NCI-H82 treated with DMSO at 0.1 percent for 48 hours (cell line): ENCODE measurements around the gene NCS1.

Source experiments
- DNase-seq: peaks from one replicate; lab custom pipeline; 2025; ENCODE audit not compliant: unreplicated experiment; lab: John Stamatoyannopoulos, UW

Gene NCS1

DNA sequence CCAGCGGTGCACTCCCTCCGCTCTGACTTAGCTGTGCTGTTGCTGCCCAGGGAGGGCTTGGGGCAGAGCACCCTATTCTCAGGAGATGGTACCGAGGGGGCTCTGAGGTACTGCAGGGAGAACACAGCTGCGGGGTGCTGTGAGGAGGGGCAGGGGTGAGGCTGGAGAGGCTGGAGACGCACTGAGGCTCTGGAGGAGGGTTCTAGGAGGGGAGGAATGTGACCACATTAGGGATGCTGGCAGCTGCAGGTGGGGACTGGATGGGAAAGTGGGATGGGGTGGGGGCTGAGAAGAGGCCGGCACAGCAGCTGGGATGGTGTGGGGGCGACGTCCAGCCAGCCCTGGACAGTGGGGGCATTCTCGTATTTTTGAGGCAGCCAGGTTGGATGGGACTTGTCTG, 20.9 kb downstream of the NCS1 start:
- no peak for DNase-seq

GRCh38 chr9:130193531-130194377, 21.6 kb downstream of the NCS1 start:
- no peak for DNase-seq

DNA sequence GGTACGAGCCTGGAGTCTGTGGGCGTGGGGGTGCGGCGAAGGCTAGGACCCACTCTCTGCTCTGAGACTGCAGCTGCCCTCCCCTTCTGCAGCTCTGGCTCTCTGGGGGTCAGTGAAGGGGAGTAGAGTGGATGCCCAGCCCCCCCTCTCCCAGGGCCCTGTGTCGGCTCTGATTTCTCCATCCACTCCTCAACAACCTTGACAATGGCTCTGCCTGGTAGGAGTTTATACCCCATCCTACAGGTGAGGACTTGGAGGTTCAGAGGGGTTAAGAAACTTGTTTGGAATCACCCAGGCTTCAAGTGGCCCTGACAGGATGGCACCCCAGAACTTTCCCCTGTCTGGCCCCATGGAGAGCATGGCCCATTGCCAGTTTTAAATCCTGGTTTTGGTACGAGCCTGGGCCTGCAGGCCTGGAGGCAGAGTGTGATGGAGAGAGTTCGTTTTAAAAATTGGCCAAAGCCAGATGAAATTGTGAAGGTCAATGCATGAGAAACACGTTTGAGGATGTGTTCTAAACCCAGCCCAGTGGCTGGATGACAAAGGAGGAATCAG, 22.3 kb downstream of the NCS1 start:
- no peak for DNase-seq

DNA sequence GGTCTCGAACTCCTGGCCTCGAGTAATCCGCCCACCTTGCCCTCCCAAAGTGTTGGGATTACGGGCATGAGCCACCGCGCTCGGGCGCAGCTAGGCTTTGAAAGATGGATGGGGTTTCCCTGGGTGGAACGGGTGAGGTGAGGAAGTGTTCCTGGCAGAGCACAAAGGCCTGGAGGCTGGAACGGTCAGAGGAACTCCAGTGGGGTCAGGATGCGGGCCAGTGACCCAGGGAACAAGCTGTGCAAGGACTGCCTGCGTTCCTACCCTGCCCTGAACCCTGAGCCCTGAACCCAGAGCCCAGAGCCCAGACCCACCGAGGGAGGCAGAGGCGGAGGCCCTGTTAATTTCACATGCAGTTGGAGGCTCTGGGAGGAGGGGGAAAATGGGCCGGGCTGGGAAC, 23.4 kb downstream of the NCS1 start:
- no peak for DNase-seq

- DNase-seq, result no peak
Measured at GRCh38 chr9:130196643-130197042, 24.4 kb downstream of the NCS1 start.

GRCh38 chr9:130197386-130197785, 25.2 kb downstream of the NCS1 start:
- no peak for DNase-seq

DNA sequence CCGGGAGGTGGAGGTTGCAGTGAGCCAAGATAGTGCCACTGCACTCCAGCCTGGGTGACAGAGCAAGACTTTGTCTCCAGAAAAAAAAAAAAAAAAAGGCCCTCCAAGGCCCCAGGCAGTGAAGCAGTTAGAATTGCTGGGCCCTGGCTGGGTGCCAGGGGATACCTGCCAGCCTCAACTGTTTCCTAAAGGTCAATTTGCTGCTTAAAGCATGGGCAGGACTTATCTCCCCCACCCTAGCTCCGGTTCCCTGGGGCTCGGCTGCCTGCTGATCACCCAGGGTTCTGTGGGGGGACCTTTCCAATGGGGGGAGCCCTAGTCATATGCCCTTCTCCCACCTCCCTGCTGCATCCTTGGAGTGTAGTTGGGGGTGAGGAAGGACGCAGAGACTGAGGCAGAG, 25.7 kb downstream of the NCS1 start:
- no peak for DNase-seq

GRCh38 chr9:130198501-130199179, 26.4 kb downstream of the NCS1 start:
- no peak for DNase-seq

DNA sequence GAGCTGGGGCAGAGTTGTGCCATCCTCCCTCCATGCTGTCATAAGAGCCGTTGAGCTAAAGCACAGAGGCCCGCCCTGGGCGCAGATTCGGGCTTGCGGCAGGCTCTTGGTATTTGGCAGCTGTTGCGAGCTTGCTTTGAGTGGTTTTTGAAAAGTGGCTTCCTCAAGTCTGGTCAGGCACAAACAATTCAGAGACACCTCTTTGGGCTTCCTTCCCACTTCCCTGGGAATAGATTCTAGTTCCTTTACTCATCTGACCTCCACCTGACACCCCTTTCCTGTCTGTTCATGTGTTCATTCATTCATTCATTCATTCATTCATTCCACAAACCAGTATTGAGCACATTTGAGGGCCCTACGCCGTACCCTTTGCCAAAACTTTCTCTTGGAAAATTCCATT, 27.4 kb downstream of the NCS1 start:
- DNase-seq, result no peak

DNA sequence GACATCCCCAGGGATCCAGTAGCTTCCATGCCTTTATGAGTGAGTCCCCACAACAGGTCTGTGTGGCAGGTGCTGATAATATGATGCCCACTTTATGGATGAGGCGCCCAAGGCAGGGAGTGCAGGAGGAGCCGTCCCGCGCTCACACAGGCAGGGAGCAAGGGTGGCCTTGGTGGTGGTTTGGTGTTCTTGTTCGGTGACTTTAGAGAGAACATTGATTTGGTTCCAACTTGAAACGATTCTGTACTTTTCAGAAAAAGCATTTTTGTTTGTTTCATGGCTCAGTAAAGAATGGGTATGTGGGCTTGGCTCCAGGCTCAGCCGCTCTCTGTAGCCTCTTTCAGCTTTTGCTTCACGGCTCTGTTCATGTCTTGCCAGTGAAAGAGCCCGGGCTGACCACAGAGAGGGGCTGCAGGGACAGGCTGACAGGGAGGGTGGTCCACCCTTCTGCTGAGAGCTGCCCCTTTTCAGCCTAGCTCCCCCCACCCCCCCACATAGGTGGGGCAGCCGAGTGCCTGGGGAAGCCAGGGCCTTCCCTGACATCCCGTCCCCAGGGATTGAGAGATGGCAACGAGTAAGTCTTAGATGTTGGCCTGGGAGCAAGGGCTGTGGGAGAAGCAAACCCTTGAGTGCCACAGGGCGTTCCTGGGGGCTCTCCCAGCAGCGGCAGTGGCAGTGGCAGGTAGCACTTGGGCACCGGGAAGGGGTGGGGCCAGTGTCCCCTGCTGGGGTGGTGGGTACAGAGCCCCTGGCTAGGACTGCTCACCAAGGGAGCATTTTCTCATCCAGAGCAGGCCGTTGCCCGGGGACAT, 28.0 kb downstream of the NCS1 start:
- DNase-seq, result no peak

GRCh38 chr9:130201399-130201873, 29.2 kb downstream of the NCS1 start:
- no peak for DNase-seq

- DNase-seq, result no peak
Measured at GRCh38 chr9:130201974-130202373, 29.8 kb downstream of the NCS1 start.

GRCh38 chr9:130204341-130204740, 32.1 kb downstream of the NCS1 start:
- no peak for DNase-seq

GRCh38 chr9:130204959-130205358, 32.8 kb downstream of the NCS1 start:
- no peak for DNase-seq

- DNase-seq, result no peak
Measured at GRCh38 chr9:130205912-130206311, 33.7 kb downstream of the NCS1 start.

- DNase-seq, result no peak
Measured at GRCh38 chr9:130206579-130206978, 34.4 kb downstream of the NCS1 start.

DNA sequence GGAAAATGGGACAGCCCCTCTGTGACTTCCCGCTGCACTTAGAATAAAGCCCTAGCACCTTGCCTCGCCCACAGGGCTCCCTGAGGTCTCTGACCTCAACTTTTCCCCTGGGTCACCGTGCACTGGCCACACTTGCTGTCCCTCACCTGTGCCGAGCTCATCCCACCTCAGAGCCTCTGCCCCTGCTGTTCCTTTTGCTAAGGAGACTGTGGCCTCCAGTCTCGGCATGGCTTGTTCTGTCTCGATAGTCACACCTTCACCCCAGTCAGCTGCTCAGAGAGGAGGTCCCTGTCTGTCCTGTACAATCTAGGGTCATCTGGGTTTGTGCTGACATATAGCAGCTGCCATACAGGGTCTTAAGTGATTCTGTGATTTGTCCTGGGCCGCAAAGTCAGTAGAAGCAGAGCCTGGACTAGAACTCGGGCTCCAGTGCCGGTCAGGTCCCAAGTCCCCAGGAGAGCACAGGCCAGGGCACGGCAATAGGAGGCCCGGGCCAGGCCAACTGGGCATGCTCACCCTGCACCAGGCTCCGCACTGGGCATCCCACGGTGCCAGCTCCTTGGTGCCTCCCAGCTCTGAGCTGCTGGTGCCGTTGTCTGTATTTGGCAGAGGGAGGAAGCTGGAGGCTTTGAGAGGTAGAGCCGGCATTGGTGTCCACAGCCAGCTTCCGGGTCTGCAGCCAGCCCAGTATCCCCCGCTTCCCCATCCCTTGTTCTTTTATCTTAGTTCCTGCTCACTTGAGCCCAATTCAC, 35.2 kb downstream of the NCS1 start:
- no peak for DNase-seq

- DNase-seq, result no peak
Measured at GRCh38 chr9:130208600-130209347, 36.6 kb downstream of the NCS1 start.

- no peak for DNase-seq
Measured at GRCh38 chr9:130209422-130209821, 37.2 kb downstream of the NCS1 start.
